Measurements from ENCODE around the gene BAAT. TPM values are rescaled to one million over a fixed set of nuclear protein-coding genes. Genes with fewer than 3 reads are reported as not detected.

BAAT gene
- total RNA-seq, 2 donors from 2014 or later = not detected

- no peaks in the 10 kb centered on the region for H3K36me3 Mint-ChIP-seq (ENCODE audit: low read depth)
- Histone ChIP-seq H3K36me3 (ENCODE audit: control insufficient read depth, insufficient read depth, low read length) (no peaks in the 10 kb centered on the region), H3K27me3 (ENCODE audit: control insufficient read depth, insufficient read depth, low read length, poor library complexity, severe bottlenecking) (peaks cover 5% of the 10 kb centered on the region), H3K4me3 (ENCODE audit: low read length) (no peak overlapping the region), H3K9ac (ENCODE audit: extremely low read depth, low read length, poor library complexity, severe bottlenecking) (no peak overlapping the region), H3K4me1 (ENCODE audit: control insufficient read depth, insufficient read depth, low read length) (peaks cover 8% of the 10 kb centered on the region), H3K27ac (ENCODE audit: low read depth, low read length) (no peak overlapping the region), H3K9me3 (ENCODE audit: control insufficient read depth, low read length) (no peaks in the 10 kb centered on the region)
- no peak for DNase-seq
- H3K27me3 Mint-ChIP-seq (ENCODE audit: insufficient read depth) = peaks cover 1% of the 10 kb centered on the region
- H3K27ac Mint-ChIP-seq = no peak overlapping the region
- no peaks in the 10 kb centered on the region for H3K9me3 Mint-ChIP-seq
- H3K4me3 Mint-ChIP-seq = no peak overlapping the region
- H3K4me1 Mint-ChIP-seq = peaks cover 11% of the 10 kb centered on the region
- no peak for TF ChIP-seq CTCF (conservative IDR thresholded peaks at IDR 0.05)
- WGBS, 2 experiments (ENCODE audit: insufficient coverage in 1 of 2, insufficient read length in 1 of 2) = 75 to 100% methylated on average over 1 of the region's 1 CpG
Observed at GRCh38 chr9:101350285-101350684, 34.5 kb downstream of the BAAT start.

DNA sequence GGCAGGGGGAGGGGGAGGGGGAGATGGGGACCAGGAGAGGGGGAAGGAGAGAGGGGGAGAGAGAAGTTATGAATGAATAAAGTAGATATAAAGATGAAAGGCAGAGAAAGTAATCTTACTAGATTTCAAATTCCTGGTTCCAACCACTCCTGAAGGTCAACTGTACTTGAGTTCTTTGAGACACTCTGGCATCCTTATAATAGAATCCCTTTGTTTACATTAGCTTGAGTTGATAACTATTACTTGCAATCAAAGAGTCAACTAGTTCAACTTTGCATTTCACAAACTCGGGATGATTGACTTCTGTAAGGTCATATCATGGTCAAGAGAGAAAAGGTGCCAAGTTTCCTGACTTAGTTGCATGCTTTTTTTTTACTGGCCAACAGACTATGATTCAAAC is 42.2 kb downstream of the BAAT start:
- peaks cover 4% of the 10 kb centered on the region for H3K9me3 Mint-ChIP-seq
- no peak for TF ChIP-seq CTCF (conservative IDR thresholded peaks at IDR 0.05)
- no peak overlapping the region for H3K9ac ChIP-seq (ENCODE audit: extremely low read depth, low read length, poor library complexity, severe bottlenecking)
- no peaks in the 10 kb centered on the region for H3K27me3 Mint-ChIP-seq (ENCODE audit: insufficient read depth)
- H3K4me1 Mint-ChIP-seq = no peaks in the 10 kb centered on the region
- no peaks in the 10 kb centered on the region for H3K4me1 ChIP-seq (ENCODE audit: control insufficient read depth, insufficient read depth, low read length)
- no peaks in the 10 kb centered on the region for H3K36me3 Mint-ChIP-seq (ENCODE audit: low read depth)
- no peak overlapping the region for H3K27ac ChIP-seq (ENCODE audit: low read depth, low read length)
- no peak overlapping the region for H3K27ac Mint-ChIP-seq
- no peak overlapping the region for H3K4me3 ChIP-seq (ENCODE audit: low read length)
- no peaks in the 10 kb centered on the region for H3K9me3 ChIP-seq (ENCODE audit: control insufficient read depth, low read length)
- no peaks in the 10 kb centered on the region for H3K36me3 ChIP-seq (ENCODE audit: control insufficient read depth, insufficient read depth, low read length)
- no peak for DNase-seq
- peaks cover 5% of the 10 kb centered on the region for H3K27me3 ChIP-seq (ENCODE audit: control insufficient read depth, insufficient read depth, low read length, poor library complexity, severe bottlenecking)
- no peak overlapping the region for H3K4me3 Mint-ChIP-seq
- 86 to 91% methylated on average over 1 of the region's 1 CpG for WGBS, 2 experiments (ENCODE audit: insufficient coverage in 1 of 2, insufficient read length in 1 of 2)

DNA sequence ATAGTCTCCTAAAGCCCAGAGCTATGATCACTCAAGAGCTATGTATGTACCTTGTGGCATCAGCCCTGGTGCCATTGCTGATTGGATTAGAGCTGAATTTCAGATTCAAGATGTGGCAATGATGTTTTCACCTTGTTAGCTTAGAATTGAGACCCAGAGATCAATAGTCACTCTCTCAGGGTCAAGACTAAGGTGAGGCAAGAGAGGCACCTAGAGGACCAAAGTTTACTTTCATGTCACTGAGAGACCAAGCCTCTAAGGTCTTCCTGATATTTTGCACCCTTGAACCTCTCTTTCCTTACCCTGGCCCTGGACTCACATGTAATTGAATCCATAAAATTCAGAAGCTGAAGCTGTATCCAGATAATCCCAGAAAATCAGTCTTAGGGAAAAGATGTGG is 42.8 kb downstream of the BAAT start:
- Mint-ChIP-seq H3K27me3 (ENCODE audit: insufficient read depth) (no peaks in the 10 kb centered on the region), H3K9me3 (peaks cover 4% of the 10 kb centered on the region), H3K36me3 (ENCODE audit: low read depth) (no peaks in the 10 kb centered on the region), H3K27ac (no peak overlapping the region), H3K4me3 (no peak overlapping the region), H3K4me1 (no peaks in the 10 kb centered on the region)
- H3K4me3 ChIP-seq (ENCODE audit: low read length) = no peak overlapping the region
- DNase-seq = no peak
- H3K36me3 ChIP-seq (ENCODE audit: control insufficient read depth, insufficient read depth, low read length) = no peaks in the 10 kb centered on the region
- no peak overlapping the region for H3K9ac ChIP-seq (ENCODE audit: extremely low read depth, low read length, poor library complexity, severe bottlenecking)
- no peak overlapping the region for H3K27ac ChIP-seq (ENCODE audit: low read depth, low read length)
- peaks cover 5% of the 10 kb centered on the region for H3K27me3 ChIP-seq (ENCODE audit: control insufficient read depth, insufficient read depth, low read length, poor library complexity, severe bottlenecking)
- no peaks in the 10 kb centered on the region for H3K9me3 ChIP-seq (ENCODE audit: control insufficient read depth, low read length)
- TF ChIP-seq CTCF (conservative IDR thresholded peaks at IDR 0.05) = no peak
- H3K4me1 ChIP-seq (ENCODE audit: control insufficient read depth, insufficient read depth, low read length) = no peaks in the 10 kb centered on the region

Data from endodermal cell (in vitro differentiated cells).